ENCODE results near the gene TMCO2.

TMCO2 gene

DNA sequence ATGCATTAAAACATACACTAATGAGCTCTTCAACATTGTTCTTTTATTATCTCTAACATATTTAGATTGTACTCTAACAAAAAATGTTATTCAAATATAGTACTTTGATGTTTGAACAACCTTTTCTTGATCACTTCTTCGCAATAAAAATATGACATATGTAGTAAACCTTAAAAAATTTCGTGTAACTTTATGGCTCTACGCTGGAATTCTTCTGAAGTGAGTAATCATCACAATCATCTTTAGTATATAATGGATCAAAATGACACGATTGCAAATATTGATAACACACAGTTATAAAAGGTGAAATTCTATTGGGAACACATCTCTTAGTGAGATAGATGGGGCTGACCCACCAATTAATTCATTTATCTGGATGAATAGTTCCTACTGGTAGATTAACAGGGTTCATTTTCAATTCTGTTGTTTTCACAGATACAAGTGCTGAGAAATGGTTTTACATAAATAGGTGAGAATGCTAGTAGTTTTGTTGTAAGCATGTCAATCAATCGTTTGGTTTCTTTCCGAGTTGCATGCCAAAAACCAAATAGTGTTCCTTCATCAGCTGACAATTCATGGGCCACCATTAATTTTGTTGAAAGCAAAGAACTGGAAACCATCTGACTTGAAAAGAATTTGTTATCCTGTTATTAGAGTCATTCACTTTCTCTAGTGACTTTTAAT is 8.8 kb downstream of the TMCO2 start:
- peak overlapping the region; percentile 92 to 99 for H3K4me3 ChIP-seq (replicated peaks in 1 of 2; ENCODE audit: low read depth in 2 of 2, low read length in 2 of 2)
- TF ChIP-seq CTCF (IDR thresholded peaks at IDR 0.05; ENCODE audit: low read depth, low read length): no peak
- DNase-seq (ENCODE audit: low read depth in 2 of 2): no peak

- DNase-seq (ENCODE audit: low read depth in 2 of 2): no peak
- H3K4me3 ChIP-seq (replicated peaks in 1 of 2; ENCODE audit: low read depth in 2 of 2, low read length in 2 of 2): peak overlapping the region; percentile 92 to 99
- no peak for TF ChIP-seq CTCF (IDR thresholded peaks at IDR 0.05; ENCODE audit: low read depth, low read length)
Measured at GRCh38 chr1:40257313-40257687, 9.6 kb downstream of the TMCO2 start.

- peak within 1 kb of the TSS; percentile 92 to 99 for H3K4me3 ChIP-seq (replicated peaks in 1 of 2; ENCODE audit: low read depth in 2 of 2, low read length in 2 of 2)
- no peak for TF ChIP-seq CTCF (IDR thresholded peaks at IDR 0.05; ENCODE audit: low read depth, low read length)
- DNase-seq (ENCODE audit: low read depth in 2 of 2): peak; percentile 99
Measured at GRCh38 chr1:40257688-40258444, 10.1 kb downstream of the TMCO2 start, which contains the start of gene ZMPSTE24. TSS of gene ZMPSTE24 (plus strand) at chr1:40258236. CDS start at chr1:40258272, 36 bp downstream.

DNA sequence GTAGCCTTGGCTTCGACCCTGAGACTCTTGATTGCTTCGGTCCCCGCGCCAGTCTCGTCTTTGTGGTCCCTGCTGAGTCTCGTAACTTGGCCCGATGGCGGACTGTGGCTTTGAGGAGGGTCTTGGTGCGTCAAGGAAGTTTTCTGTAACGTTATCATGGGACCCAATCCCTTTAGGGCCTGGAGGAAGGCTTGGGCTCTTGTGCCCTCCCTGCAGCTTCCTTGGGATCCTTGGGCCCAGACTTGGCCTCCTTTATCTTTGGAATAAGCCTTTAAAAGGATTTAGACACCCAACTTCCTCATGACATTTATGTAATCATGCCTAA is 10.7 kb downstream of the TMCO2 start:
- H3K4me3 ChIP-seq (replicated peaks in 1 of 2; ENCODE audit: low read depth in 2 of 2, low read length in 2 of 2): peak overlapping the region; percentile 92 to 99
- TF ChIP-seq CTCF (IDR thresholded peaks at IDR 0.05; ENCODE audit: low read depth, low read length): no peak
- DNase-seq (ENCODE audit: low read depth in 2 of 2): no peak

DNA sequence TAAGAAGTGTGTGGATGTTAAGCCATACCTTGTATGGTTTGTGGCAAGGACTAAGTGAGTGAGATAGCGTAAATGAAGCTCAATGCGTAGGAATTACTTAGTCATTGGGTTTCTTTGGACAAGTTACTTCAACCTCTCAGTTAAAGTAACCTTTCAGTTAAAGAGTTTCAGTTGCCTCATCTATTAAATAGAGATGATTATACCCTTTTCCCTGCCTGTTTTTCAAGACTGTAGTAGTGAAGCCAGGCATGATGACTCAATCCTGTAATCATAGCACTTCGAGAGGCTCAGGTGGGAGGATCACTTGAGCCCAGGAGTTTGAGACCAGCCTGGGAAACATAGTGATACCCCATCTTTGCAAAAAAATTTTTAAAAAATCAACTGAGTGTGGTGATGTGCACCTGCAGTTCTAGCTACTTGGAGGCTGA is 16.6 kb downstream of the TMCO2 start:
- H3K4me3 ChIP-seq (replicated peaks in 1 of 2; ENCODE audit: low read depth in 2 of 2, low read length in 2 of 2): no peak overlapping the region
- no peak for TF ChIP-seq CTCF (IDR thresholded peaks at IDR 0.05; ENCODE audit: low read depth, low read length)
- DNase-seq (ENCODE audit: low read depth in 2 of 2): no peak

- no peak for DNase-seq (ENCODE audit: low read depth in 2 of 2)
- TF ChIP-seq CTCF (IDR thresholded peaks at IDR 0.05; ENCODE audit: low read depth, low read length): no peak
- no peak overlapping the region for H3K4me3 ChIP-seq (replicated peaks in 1 of 2; ENCODE audit: low read depth in 2 of 2, low read length in 2 of 2)
Measured at GRCh38 chr1:40265298-40265697, 17.6 kb downstream of the TMCO2 start.

All from cardiac fibroblast (primary cell).